Measurements from ENCODE around the gene MPC1. TPM values are rescaled to one million over a fixed set of nuclear protein-coding genes. Genes with fewer than 3 reads are reported as not detected.

MPC1 gene
- total and polyA plus RNA-seq, 8 donors = 36.5 to 56.7 (median 42.8) TPM

GRCh38 chr6:166331503-166332415 is 51.0 kb downstream of the MPC1 start:
- H3K36me3 ChIP-seq = peaks cover 0 to 52% of the 10 kb centered on the region in 2 donors

GRCh38 chr6:166330612-166331011 is 52.1 kb downstream of the MPC1 start:
- H3K27ac ChIP-seq = no peak overlapping the region
- TF ChIP-seq CTCF (IDR thresholded peaks at IDR 0.05) = no peak
- H3K4me3 ChIP-seq = no peak overlapping the region
- no peaks in the 10 kb centered on the region for H3K27me3 ChIP-seq
- H3K9me3 ChIP-seq = no peaks in the 10 kb centered on the region
- H3K36me3 ChIP-seq = peaks cover 0 to 52% of the 10 kb centered on the region in 2 donors
- intact Hi-C loops (cut with DNase I) = no loop called here
- H3K4me1 ChIP-seq = peaks cover 0 to 42% of the 10 kb centered on the region in 2 donors
- ATAC-seq (no peak), DNase-seq (no peak)

More at GRCh38 chr6:166331503-166332415, 51.0 kb downstream of the MPC1 start:
- H3K9me3 ChIP-seq = no peaks in the 10 kb centered on the region
- TF ChIP-seq CTCF (IDR thresholded peaks at IDR 0.05) = no peak
- intact Hi-C loops (cut with DNase I) = no loop called here
- no peak overlapping the region for H3K4me3 ChIP-seq
- ATAC-seq = no peak
- no peak overlapping the region for H3K27ac ChIP-seq
- H3K27me3 ChIP-seq = no peaks in the 10 kb centered on the region
- no peak for DNase-seq
- H3K4me1 ChIP-seq = peaks cover 0 to 42% of the 10 kb centered on the region in 2 donors

- Histone ChIP-seq H3K27me3 (no peaks in the 10 kb centered on the region), H3K27ac (no peak overlapping the region), H3K4me3 (no peak overlapping the region), H3K9me3 (no peaks in the 10 kb centered on the region), H3K36me3 (peaks cover 0 to 85% of the 10 kb centered on the region in 2 donors), H3K4me1 (peaks cover 0 to 2% of the 10 kb centered on the region in 2 donors)
- intact Hi-C loops (cut with DNase I) = no loop called here
- ATAC-seq = no peak
- DNase-seq = no peak
- no peak for TF ChIP-seq CTCF (IDR thresholded peaks at IDR 0.05)
Observed at GRCh38 chr6:166325383-166326042, 57.2 kb downstream of the MPC1 start.

GRCh38 chr6:166323395-166323794 is 59.3 kb downstream of the MPC1 start:
- no peak for ATAC-seq
- Histone ChIP-seq H3K36me3 (peaks cover 0 to 91% of the 10 kb centered on the region in 2 donors), H3K27me3 (no peaks in the 10 kb centered on the region), H3K4me1 (no peaks in the 10 kb centered on the region), H3K4me3 (no peak overlapping the region), H3K27ac (no peak overlapping the region), H3K9me3 (no peaks in the 10 kb centered on the region)
- no peak for DNase-seq
- no peak for TF ChIP-seq CTCF (IDR thresholded peaks at IDR 0.05)
- intact Hi-C loops (cut with DNase I) = no loop called here

Data from left lung (tissue), 10 donors.